Measurements from ENCODE around the gene UBR1.
"Not testable (repeated sequence)": the region's sequence is repeated elsewhere in the genome, so short reads cannot be mapped to it uniquely, and the experiment has no call there.

The UBR1 gene

GRCh38 chr15:43056696-43057095, 49.1 kb downstream of the UBR1 start:
- DNase-seq (ENCODE audit: low read depth in 2 of 2): no peak

GRCh38 chr15:43052860-43053259, 53.0 kb downstream of the UBR1 start:
- no peak for DNase-seq (ENCODE audit: low read depth in 2 of 2)

- DNase-seq (ENCODE audit: low read depth in 2 of 2): no peak
Measured at GRCh38 chr15:43048935-43049334, 56.9 kb downstream of the UBR1 start.

GRCh38 chr15:43046484-43046883, 59.4 kb downstream of the UBR1 start:
- no peak for DNase-seq (ENCODE audit: low read depth in 2 of 2)

GRCh38 chr15:43042885-43043284, 63.0 kb downstream of the UBR1 start:
- no peak for DNase-seq (ENCODE audit: low read depth in 2 of 2)

- not testable (repeated sequence) for DNase-seq (ENCODE audit: low read depth in 2 of 2)
Measured at GRCh38 chr15:43041085-43041484, 64.8 kb downstream of the UBR1 start.

GRCh38 chr15:43035240-43035639, 70.6 kb downstream of the UBR1 start:
- DNase-seq (ENCODE audit: low read depth in 2 of 2): not testable (repeated sequence)

GRCh38 chr15:43029476-43029875, 76.4 kb downstream of the UBR1 start:
- DNase-seq (ENCODE audit: low read depth in 2 of 2): no peak

GRCh38 chr15:43025150-43025549, 80.7 kb downstream of the UBR1 start:
- DNase-seq (ENCODE audit: low read depth in 2 of 2): no peak

- not testable (repeated sequence) for DNase-seq (ENCODE audit: low read depth in 2 of 2)
Measured at GRCh38 chr15:43014671-43015070, 91.2 kb downstream of the UBR1 start.

- DNase-seq (ENCODE audit: low read depth in 2 of 2): no peak
Measured at GRCh38 chr15:43009206-43009605, 96.6 kb downstream of the UBR1 start.

- no peak for DNase-seq (ENCODE audit: low read depth in 2 of 2)
Measured at GRCh38 chr15:43008150-43008549, 97.7 kb downstream of the UBR1 start.

- no peak for DNase-seq (ENCODE audit: low read depth in 2 of 2)
Measured at GRCh38 chr15:43007551-43007950, 98.3 kb downstream of the UBR1 start.

- no peak for DNase-seq (ENCODE audit: low read depth in 2 of 2)
Measured at GRCh38 chr15:43006991-43007390, 98.8 kb downstream of the UBR1 start.

- DNase-seq (ENCODE audit: low read depth in 2 of 2): not testable (repeated sequence)
Measured at GRCh38 chr15:43004886-43005595, 100.8 kb downstream of the UBR1 start.

GRCh38 chr15:42999201-42999779, 106.5 kb downstream of the UBR1 start:
- DNase-seq (ENCODE audit: low read depth in 2 of 2): no peak

GRCh38 chr15:42996871-42997270, 109.0 kb downstream of the UBR1 start:
- no peak for DNase-seq (ENCODE audit: low read depth in 2 of 2)

GRCh38 chr15:42994546-42994945, 111.3 kb downstream of the UBR1 start:
- no peak for DNase-seq (ENCODE audit: low read depth in 2 of 2)

GRCh38 chr15:42992626-42993025, 113.2 kb downstream of the UBR1 start:
- no peak for DNase-seq (ENCODE audit: low read depth in 2 of 2)

GRCh38 chr15:42986693-42987342, 119.0 kb downstream of the UBR1 start:
- DNase-seq (ENCODE audit: low read depth in 2 of 2): no peak

GRCh38 chr15:42984493-42985034, 121.3 kb downstream of the UBR1 start:
- no peak for DNase-seq (ENCODE audit: low read depth in 2 of 2)

- not testable (repeated sequence) for DNase-seq (ENCODE audit: low read depth in 2 of 2)
Measured at GRCh38 chr15:42979113-42979512, 126.7 kb downstream of the UBR1 start.

Data from activated CD4-positive, alpha-beta T cell treated with anti-CD3 and anti-CD28 coated beads for 24 hours (primary cell).